Measurements from ENCODE around the gene LUZP4. TPM values are rescaled to one million over a fixed set of nuclear protein-coding genes. Genes with fewer than 3 reads are reported as not detected.
"Not testable (repeated sequence)": the region's sequence is repeated elsewhere in the genome, so short reads cannot be mapped to it uniquely, and the experiment has no call there.

LUZP4 gene
- total and polyA plus RNA-seq, 2 donors: not detected

- not testable (repeated sequence) for H3K4me3 ChIP-seq (ENCODE audit: low read depth, low read length); H3K36me3 ChIP-seq (ENCODE audit: insufficient read depth); DNase-seq (ENCODE audit: extremely low spot score); H3K4me1 ChIP-seq (ENCODE audit: insufficient read depth); H3K27ac ChIP-seq (ENCODE audit: low read depth)
- WGBS: 93% methylated on average over 13 of the region's 14 CpGs
Observed at GRCh38 chrX:115346738-115347137, 57.2 kb downstream of the LUZP4 start.

- 67% methylated on average over 7 of the region's 7 CpGs for WGBS
- DNase-seq (ENCODE audit: extremely low spot score): no peak
- Histone ChIP-seq H3K4me3 (ENCODE audit: low read depth, low read length) (no peak overlapping the region), H3K27ac (ENCODE audit: low read depth) (no peak overlapping the region), H3K4me1 (ENCODE audit: insufficient read depth) (no peaks in the 10 kb centered on the region), H3K36me3 (ENCODE audit: insufficient read depth) (no peaks in the 10 kb centered on the region)
Observed at GRCh38 chrX:115348446-115349225, 59.1 kb downstream of the LUZP4 start.

- no peak overlapping the region for H3K27ac ChIP-seq (ENCODE audit: low read depth)
- no peak overlapping the region for H3K4me3 ChIP-seq (ENCODE audit: low read depth, low read length)
- no peak for DNase-seq (ENCODE audit: extremely low spot score)
- H3K4me1 ChIP-seq (ENCODE audit: insufficient read depth): no peaks in the 10 kb centered on the region
- H3K36me3 ChIP-seq (ENCODE audit: insufficient read depth): no peaks in the 10 kb centered on the region
- WGBS: 71% methylated on average over 10 of the region's 10 CpGs
Observed at GRCh38 chrX:115350711-115351381, 61.3 kb downstream of the LUZP4 start.

DNA sequence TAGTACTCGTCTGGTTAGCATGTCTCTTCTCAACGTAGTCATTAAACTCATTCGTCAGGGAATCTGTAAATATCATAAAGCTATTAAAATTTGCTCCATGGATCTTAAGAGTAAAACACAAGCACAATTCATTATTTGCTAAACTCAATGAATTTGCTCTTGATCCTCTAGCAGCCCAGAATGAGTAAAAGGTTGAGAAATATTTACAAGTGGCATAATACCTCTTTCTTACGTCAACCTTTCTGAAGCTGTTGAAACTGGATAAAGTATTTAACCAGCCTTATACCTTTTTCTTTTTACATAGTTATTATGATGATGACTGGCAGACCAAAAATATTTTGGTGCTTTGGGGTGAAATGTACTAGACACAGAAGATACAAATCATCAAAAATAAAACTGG, 66.9 kb downstream of the LUZP4 start:
- Histone ChIP-seq H3K36me3 (ENCODE audit: insufficient read depth) (no peaks in the 10 kb centered on the region), H3K4me3 (ENCODE audit: low read depth, low read length) (no peak overlapping the region), H3K27ac (ENCODE audit: low read depth) (no peak overlapping the region), H3K4me1 (ENCODE audit: insufficient read depth) (no peaks in the 10 kb centered on the region)
- no peak for DNase-seq (ENCODE audit: extremely low spot score)
- 80% methylated on average over 4 of the region's 4 CpGs for WGBS

Other genes starting within 250 kb of the LUZP4 start
- not detected for gene RBMXL3, start 100.3 kb upstream of the LUZP4 start, total RNA-seq
- gene RBMXL3, start 100.3 kb upstream of the LUZP4 start, polyA plus RNA-seq: not detected
- 30.6 TPM for gene LRCH2, start 55.6 kb upstream of the LUZP4 start, total RNA-seq
- gene LRCH2, start 55.6 kb upstream of the LUZP4 start, polyA plus RNA-seq: 8.6 TPM